HAP-1 (cell line): Measurements from ENCODE around the gene ARPIN.
"Not testable (repeated sequence)": the region's sequence is repeated elsewhere in the genome, so short reads cannot be mapped to it uniquely, and the experiment has no call there.

Source experiments
- DNase-seq, 2 experiments: peaks; one replicate each; pipeline ENCODE4 v3.0.0-alpha.2; 2016 to 2020; ENCODE audit warnings: low spot score in 2 of 2
- H3K27me3 ChIP-seq: fragments of 250-450 bp; sonication (Bioruptor Pico); 2 replicates; pipeline ENCODE4 v1.5.1; 2020; ENCODE audit warnings: low read depth, mild to moderate bottlenecking, moderate library complexity
- H3K36me3 ChIP-seq: fragments of 250-450 bp; sonication (Bioruptor Pico); replicated peaks from 2 replicates; pipeline ENCODE4 v1.5.1; 2020; ENCODE audit warnings: mild to moderate bottlenecking
- H3K4me1 ChIP-seq: fragments of 250-450 bp; sonication (Bioruptor Pico); 2 replicates; pipeline ENCODE4 v1.5.1; 2020; ENCODE audit warnings: mild to moderate bottlenecking
- H3K4me3 ChIP-seq: fragments of 250-450 bp; sonication (Bioruptor Pico); 2 replicates; pipeline ENCODE4 v1.5.1; 2020; ENCODE audit warnings: mild to moderate bottlenecking, moderate library complexity
- H3K9me3 ChIP-seq: fragments of 250-450 bp; sonication (Bioruptor Pico); 2 replicates; pipeline ENCODE4 v1.5.1; 2020; ENCODE audit warnings: mild to moderate bottlenecking, moderate library complexity
- in situ Hi-C: fragments of 300-500 bp; cut with MboI; formaldehyde crosslinking; loops from 3 replicates; pipeline ENCODE4 v1.14.3; 2020; ENCODE audit warnings: low sequenced_read_pairs, inconsistent platforms, mixed read lengths

The ARPIN gene

DNA sequence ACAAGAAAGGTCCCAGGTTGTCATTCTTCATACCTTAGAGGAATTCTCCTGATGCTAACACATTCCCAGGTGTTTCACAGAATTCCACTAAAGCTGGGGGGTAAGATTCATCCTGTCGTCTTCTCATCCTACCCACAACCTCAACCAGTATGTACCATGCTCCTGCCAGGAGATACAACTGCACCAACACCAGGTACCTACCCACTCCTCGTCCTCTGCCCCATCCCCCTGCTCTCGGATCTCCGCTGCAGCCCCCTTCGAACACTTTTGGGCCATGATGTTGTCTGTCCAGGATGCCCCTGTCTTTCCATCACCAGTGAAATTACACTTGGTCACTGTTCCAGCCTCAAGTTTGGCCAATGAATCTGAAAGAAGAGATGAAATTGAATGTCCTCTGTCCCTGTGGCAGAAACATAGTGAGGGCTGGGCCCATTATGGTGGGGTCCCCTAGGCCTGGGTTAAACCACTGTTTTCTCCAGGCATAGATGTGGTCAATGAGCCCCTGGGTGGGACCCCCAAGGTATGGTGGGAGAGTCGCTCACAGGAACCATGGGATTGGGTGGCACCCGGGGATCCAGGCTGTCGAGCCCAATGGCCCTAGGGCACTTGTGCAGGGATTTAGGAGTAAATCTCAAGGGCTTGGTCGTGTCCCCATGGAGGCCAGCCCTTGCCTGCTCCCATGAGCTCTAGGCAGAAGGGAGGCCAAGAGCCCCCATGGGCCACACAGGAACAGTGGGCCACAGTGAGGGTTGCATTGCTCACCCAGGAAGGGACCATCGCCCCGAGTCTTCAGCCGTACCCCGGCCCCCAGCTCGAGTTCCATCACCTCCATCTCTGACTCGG, 9.5 kb downstream of the ARPIN start:
- H3K4me1 ChIP-seq: no peaks in the 10 kb centered on the region
- no peaks in the 10 kb centered on the region for H3K9me3 ChIP-seq
- in situ Hi-C loops: no loop called here
- no peak overlapping the region for H3K4me3 ChIP-seq
- no peaks in the 10 kb centered on the region for H3K27me3 ChIP-seq
- no peak for DNase-seq
- H3K36me3 ChIP-seq: no peaks in the 10 kb centered on the region

GRCh38 chr15:89900849-89901248, 11.9 kb downstream of the ARPIN start:
- H3K4me1 ChIP-seq: no peaks in the 10 kb centered on the region
- no peaks in the 10 kb centered on the region for H3K36me3 ChIP-seq
- no peak for DNase-seq
- H3K9me3 ChIP-seq: no peaks in the 10 kb centered on the region
- H3K27me3 ChIP-seq: no peaks in the 10 kb centered on the region
- no peak overlapping the region for H3K4me3 ChIP-seq
- in situ Hi-C loops: no loop called here

DNA sequence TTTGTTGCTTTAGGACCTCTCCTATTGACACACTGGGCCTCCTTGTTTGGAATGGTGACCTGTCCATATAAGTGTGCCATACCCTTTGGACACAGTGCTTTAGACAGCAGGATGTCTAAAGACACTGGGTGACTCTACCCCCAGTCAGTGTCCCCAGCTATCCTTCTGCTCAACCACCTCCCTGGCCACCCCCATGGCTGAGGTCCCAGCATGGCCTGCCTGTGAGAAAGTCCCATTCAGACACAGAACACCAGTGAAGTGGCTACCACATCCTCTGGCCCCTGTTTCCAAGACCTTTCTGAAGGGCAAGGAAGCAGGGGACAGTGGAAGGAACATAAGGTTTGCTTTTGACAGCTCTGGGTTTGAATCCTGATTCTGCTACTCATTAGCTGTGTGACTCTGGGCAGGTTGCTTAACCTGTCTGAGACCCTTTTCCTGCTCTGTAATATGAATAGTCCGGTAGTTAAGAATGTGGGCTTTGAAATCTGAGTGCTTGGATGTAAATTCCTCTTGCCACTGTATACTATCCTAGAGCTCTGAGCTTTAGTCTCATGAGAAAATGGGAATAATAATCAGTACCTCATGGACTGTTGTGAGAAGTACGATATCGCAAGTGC, 12.7 kb downstream of the ARPIN start:
- in situ Hi-C loops: loop anchor here (5.0 kb wide), 1 partner anchor 172 kb away; no protein-coding TSS in a partner anchor
- Histone ChIP-seq H3K9me3 (no peaks in the 10 kb centered on the region), H3K36me3 (no peaks in the 10 kb centered on the region), H3K27me3 (no peaks in the 10 kb centered on the region), H3K4me1 (no peaks in the 10 kb centered on the region), H3K4me3 (no peak overlapping the region)
- DNase-seq: no peak

DNA sequence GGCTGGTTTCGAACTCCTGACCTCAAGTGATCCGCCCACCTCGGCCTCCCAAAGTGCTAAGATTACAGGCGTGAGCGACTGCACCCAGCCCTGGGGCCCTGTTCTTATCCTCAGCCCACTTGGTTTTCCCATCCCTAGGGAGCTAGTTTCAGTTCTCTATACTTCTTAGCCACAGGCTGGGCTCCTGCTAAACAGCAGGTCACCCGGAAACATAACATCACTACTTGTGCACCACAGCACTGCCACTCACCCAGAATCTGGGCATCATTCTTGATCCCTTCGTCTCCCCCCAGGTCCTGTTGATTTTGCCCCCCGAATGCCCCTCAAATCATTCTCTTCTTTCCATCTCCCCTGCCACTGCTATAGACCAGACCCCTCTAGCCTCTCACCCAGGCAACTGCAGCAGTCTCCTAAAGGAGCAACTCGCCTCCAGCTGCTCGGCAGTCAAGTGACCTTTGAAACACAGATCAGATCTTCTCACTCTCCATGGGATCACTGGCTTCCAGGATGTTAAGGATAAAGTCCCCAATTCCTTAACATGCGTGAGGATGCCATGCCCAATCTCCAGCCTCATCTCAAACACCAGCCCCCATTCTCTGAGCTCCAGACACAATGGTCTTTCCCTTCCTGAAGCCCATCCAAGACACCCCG, 13.3 kb downstream of the ARPIN start:
- H3K27me3 ChIP-seq: no peaks in the 10 kb centered on the region
- H3K4me3 ChIP-seq: no peak overlapping the region
- H3K9me3 ChIP-seq: no peaks in the 10 kb centered on the region
- no peak for DNase-seq
- in situ Hi-C loops: loop anchor here (5.0 kb wide), 1 partner anchor 173 kb away; no protein-coding TSS in a partner anchor
- no peaks in the 10 kb centered on the region for H3K4me1 ChIP-seq
- no peaks in the 10 kb centered on the region for H3K36me3 ChIP-seq

DNA sequence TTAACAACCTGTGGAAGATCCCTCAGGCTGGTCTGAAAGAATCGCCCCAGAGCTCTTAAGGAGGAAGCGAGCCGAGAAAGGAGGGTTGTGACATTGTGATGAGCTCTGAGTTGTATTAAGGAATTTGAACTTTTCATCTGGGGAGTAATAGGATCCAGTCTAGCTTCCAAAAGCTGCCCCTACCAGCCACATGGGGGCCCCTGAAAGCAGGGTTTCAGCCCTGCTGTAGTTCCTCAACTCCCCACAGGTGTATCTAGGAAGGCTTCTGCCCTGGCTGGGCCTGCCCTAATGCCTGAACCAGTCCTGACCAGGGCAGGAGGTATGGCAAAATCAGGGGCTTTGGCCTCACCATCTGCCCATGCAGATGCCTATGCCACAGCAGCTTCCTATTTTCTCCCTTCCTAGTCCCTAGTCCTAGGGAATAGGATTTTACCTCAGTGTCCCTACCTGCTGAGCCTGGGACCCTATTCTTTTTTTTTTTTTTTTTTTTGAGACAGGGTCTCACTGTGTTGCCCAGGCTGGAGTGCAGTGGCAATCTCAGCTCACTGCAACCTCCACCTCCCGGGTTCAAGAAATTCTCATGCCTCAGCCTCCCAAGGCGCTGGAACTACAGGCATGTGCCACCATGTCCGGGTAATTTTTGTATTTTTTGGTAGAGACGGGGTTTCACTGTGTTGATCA, 14.0 kb downstream of the ARPIN start:
- Histone ChIP-seq H3K27me3 (no peaks in the 10 kb centered on the region), H3K36me3 (no peaks in the 10 kb centered on the region), H3K4me1 (no peaks in the 10 kb centered on the region), H3K4me3 (no peak overlapping the region), H3K9me3 (no peaks in the 10 kb centered on the region)
- in situ Hi-C loops: loop anchor here (5.0 kb wide), 1 partner anchor 174 kb away; no protein-coding TSS in a partner anchor
- peak in 1 of 2 experiments; percentile 61 for DNase-seq

DNA sequence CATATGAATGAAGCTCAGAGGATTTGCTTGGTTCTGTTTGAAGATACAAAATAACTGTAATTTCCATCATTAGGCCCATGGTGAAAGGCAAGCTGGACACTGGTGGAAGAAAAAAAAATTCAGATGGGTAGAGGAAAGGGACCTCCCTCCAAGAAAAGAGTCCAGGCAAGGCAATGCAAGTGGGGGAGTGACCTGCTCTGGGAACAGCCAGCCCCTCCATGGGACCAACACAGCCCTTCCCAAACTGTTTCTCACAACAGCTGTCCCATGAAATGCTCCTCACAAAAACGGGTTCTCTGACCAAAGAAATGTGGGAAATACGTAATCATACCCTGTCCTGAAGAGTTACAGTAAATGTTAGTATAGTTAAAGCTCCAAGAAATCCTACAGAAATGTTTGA, 14.6 kb downstream of the ARPIN start:
- Histone ChIP-seq H3K27me3 (no peaks in the 10 kb centered on the region), H3K4me3 (no peak overlapping the region), H3K9me3 (no peaks in the 10 kb centered on the region), H3K36me3 (no peaks in the 10 kb centered on the region), H3K4me1 (no peaks in the 10 kb centered on the region)
- DNase-seq: no peak
- in situ Hi-C loops: loop anchor here (5.0 kb wide), 1 partner anchor 174 kb away; no protein-coding TSS in a partner anchor

GRCh38 chr15:89893696-89894447, 18.9 kb downstream of the ARPIN start, which contains the start of gene AP3S2:
Gene AP3S2, minus strand, starts transcription at chr15:89893994. Its CDS starts 45 bp downstream, at chr15:89893949.
- H3K4me1 ChIP-seq: peaks cover 7% of the 10 kb centered on the region; the same call in 1 of the 2 replicates
- H3K4me3 ChIP-seq: peak within 1 kb of the TSS; percentile 74
- H3K36me3 ChIP-seq: peaks cover 2% of the 10 kb centered on the region; the same call in 1 of the 2 replicates
- H3K27me3 ChIP-seq: no peaks in the 10 kb centered on the region
- H3K9me3 ChIP-seq: no peaks in the 10 kb centered on the region
- in situ Hi-C loops: no loop called here
- peak; percentile 85 to 92 for DNase-seq

GRCh38 chr15:89893027-89893426, 19.7 kb downstream of the ARPIN start:
- Histone ChIP-seq H3K9me3 (no peaks in the 10 kb centered on the region), H3K4me1 (peaks cover 7% of the 10 kb centered on the region; the same call in 1 of the 2 replicates), H3K4me3 (peak overlapping the region; percentile 74), H3K27me3 (no peaks in the 10 kb centered on the region), H3K36me3 (peaks cover 10% of the 10 kb centered on the region)
- DNase-seq: no peak
- in situ Hi-C loops: no loop called here

DNA sequence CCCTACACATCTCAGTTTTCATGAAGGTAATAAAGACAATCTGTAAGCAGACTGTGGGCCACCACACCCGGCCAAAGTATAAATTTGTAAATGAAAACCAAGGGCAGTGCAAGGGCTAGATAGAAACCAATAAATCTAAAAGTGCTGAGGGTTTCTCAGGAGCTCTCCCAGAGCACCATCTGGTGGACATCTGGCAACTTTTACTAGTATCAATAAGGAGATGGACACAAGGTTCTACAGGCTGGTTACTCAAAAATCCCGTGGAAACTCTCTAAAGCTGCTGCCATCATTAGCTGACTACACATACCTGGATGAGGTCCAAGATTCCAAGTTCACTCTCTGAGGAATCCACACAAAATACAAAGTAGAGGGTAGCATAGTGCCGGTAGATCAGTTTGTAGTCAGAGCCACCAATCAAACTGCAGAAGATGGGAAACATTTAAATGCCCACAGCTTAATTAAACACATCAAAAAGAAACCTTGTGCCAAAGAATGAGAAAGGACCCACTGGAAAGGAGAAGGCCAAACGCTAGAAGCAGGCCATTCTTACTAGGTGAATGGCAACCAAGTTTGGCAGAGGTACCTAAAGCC, 24.4 kb downstream of the ARPIN start:
- H3K4me1 ChIP-seq: peaks cover 7% of the 10 kb centered on the region; the same call in 1 of the 2 replicates
- H3K9me3 ChIP-seq: no peaks in the 10 kb centered on the region
- H3K4me3 ChIP-seq: no peak overlapping the region
- H3K27me3 ChIP-seq: no peaks in the 10 kb centered on the region
- no peak for DNase-seq
- peaks cover 37% of the 10 kb centered on the region for H3K36me3 ChIP-seq
- in situ Hi-C loops: no loop called here

DNA sequence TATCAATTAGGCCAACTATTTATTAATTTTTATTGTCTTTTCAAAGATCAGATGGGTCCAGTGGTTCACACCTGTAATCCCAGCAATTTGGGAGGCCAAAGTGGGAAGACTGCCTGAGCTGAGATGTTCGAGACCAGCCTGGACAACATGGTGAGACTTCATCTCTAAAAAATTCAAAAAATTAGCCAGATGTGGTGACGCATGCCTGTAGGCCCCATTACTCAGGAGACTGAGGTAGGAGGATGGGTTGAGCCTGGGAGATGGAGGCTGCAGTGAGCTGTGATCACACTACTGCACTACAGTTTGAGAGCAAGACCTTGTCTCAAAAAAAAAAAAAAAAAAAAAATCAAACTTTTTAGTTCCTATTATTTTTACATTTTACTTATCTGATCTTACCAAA, 27.1 kb downstream of the ARPIN start:
- in situ Hi-C loops: no loop called here
- Histone ChIP-seq H3K4me3 (no peak overlapping the region), H3K36me3 (peaks cover 41% of the 10 kb centered on the region), H3K27me3 (no peaks in the 10 kb centered on the region), H3K9me3 (no peaks in the 10 kb centered on the region), H3K4me1 (no peaks in the 10 kb centered on the region)
- DNase-seq: no peak

DNA sequence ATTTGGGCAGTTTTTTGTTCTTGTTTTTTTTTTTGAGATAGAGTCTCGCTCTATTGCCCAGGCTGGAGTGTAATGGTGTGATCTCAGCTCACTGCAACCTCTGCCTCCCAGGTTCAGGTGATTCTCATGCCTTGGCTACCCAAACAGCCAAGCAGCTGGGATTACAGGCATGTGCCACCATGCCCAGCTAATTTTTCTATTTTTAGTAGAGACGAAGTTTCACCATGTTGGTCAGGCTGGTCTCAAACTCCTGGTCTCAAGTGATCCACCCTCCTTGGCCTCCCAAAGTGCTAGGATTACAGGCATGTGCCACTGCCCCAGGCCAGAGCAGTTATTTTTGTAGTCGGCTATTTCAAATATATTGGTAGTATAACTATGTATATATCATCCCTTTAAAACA, 27.6 kb downstream of the ARPIN start:
- H3K36me3 ChIP-seq: peaks cover 41% of the 10 kb centered on the region
- in situ Hi-C loops, DNase-seq, H3K9me3 ChIP-seq, H3K4me3 ChIP-seq, H3K27me3 ChIP-seq, H3K4me1 ChIP-seq: not testable (repeated sequence)

GRCh38 chr15:89883518-89883917, 29.2 kb downstream of the ARPIN start:
- Histone ChIP-seq H3K36me3 (peaks cover 41% of the 10 kb centered on the region), H3K9me3 (no peaks in the 10 kb centered on the region), H3K4me1 (no peaks in the 10 kb centered on the region), H3K4me3 (no peak overlapping the region), H3K27me3 (no peaks in the 10 kb centered on the region)
- in situ Hi-C loops: no loop called here
- DNase-seq: no peak
